Heart right ventricle (tissue), 16 donors: ENCODE measurements around the gene SFTPB. TPM values are rescaled to one million over a fixed set of nuclear protein-coding genes. Genes with fewer than 3 reads are reported as not detected.
"Not testable (repeated sequence)": the region's sequence is repeated elsewhere in the genome, so short reads cannot be mapped to it uniquely, and the experiment has no call there.

Experiments
- ATAC-seq, 8 donors: fragments of 200-7000 bp; cut with Tn5 transposase; one replicate each; pipeline ENCODE4 v1.9.1; 2020; ENCODE audit warnings: mild to moderate bottlenecking in 8 of 8, moderate library complexity in 8 of 8, moderate number of reproducible peaks in 1 of 8
- DNase-seq, 2 donors: peaks; one replicate each; pipeline ENCODE4 v3.0.0-alpha.2; 2020
- H3K27ac ChIP-seq, 10 donors: fragments of 200-600 bp; sonication (generic) in 2 of 10; one replicate each; pipeline versions ENCODE4 v1.5.0 to v1.8.0; 2020 to 2022; ENCODE audit warnings: mild to moderate bottlenecking in 3 of 10
- H3K27me3 ChIP-seq, 7 donors: fragments of 200-600 bp; one replicate each; pipeline ENCODE4 v1.8.0; 2021 to 2022; ENCODE audit warnings: mild to moderate bottlenecking in 2 of 7
- H3K36me3 ChIP-seq, 9 donors: fragments of 200-600 bp; sonication (generic) in 1 of 9; one replicate each; pipeline versions ENCODE4 v1.5.0 to v1.8.0; 2020 to 2022; ENCODE audit warnings: mild to moderate bottlenecking in 2 of 9
- H3K4me1 ChIP-seq, 9 donors: fragments of 200-600 bp; sonication (generic) in 1 of 9; one replicate each; pipeline versions ENCODE4 v1.5.0 to v1.8.0; 2020 to 2022; ENCODE audit warnings: mild to moderate bottlenecking in 4 of 9
- H3K4me3 ChIP-seq, 10 donors: fragments of 200-600 bp; sonication (generic) in 2 of 10; one replicate each; pipeline versions ENCODE4 v1.5.0 to v1.8.0; 2020 to 2022; ENCODE audit warnings: mild to moderate bottlenecking in 7 of 10, moderate library complexity in 2 of 10
- H3K9me3 ChIP-seq, 11 donors: fragments of 200-600 bp in 10 of 11; sonication (generic) in 2 of 11; one replicate each; pipeline versions ENCODE4 v1.5.0 to v1.8.0; 2013 to 2022; ENCODE audit warnings: mild to moderate bottlenecking in 2 of 11, control low read depth in 1 of 11, moderate library complexity in 1 of 11
- CTCF ChIP-seq, 9 donors: fragments of 200-600 bp; sonication (generic) in 2 of 9; IDR thresholded peaks; one replicate each; pipeline versions ENCODE4 v1.5.0 to v1.8.0; 2021 to 2022; ENCODE audit warnings: antibody characterized with exemption in 9 of 9, mild to moderate bottlenecking in 5 of 9, moderate library complexity in 1 of 9
- WGBS, 2 donors: extraction: QIAGEN DNeasy Blood & Tissue Kit; methylation state at CpG; one replicate each; pipeline ENCODE4 v1.1.7; 2013; ENCODE audit warnings: inconsistent platforms in 1 of 2; 5-methylcytosine and 5-hydroxymethylcytosine counted together
- intact Hi-C, 10 donors: fragments of 100-400 bp; cut with DNase I; formaldehyde crosslinking; loops; one replicate each; pipeline versions ENCODE4 v1.11.1 to v1.14.2; 2022
- polyA plus RNA-seq, 2 donors: library from polyadenylated mRNA; stranded (reverse); fragments of 200-250 nt; gene quantifications; one replicate each; pipeline ENCODE4 v1.2.3, GENCODE V29; 2013
- total RNA-seq, 10 donors: library from RNA; stranded (reverse); fragmentation: NEBNext Ultra II Directional in 3 of 10; extraction: Animal tissue kit (Norgen Biotek cat#: 25700) in 3 of 10; gene quantifications; one replicate each; pipeline versions ENCODE4 v1.2.1 to v1.2.4, GENCODE V29; 2021 to 2023
- donor health status: Arrhythmogenic right ventricular cardiomyopathy.
- donor health status: ischemic (EF 13 %, LVEDD 7.1; RV severe dilation, severe dysfunction).
- donor health status: healthy with polysubstance abuse.
- donor health status: DM: no; HTN: yes; CAD: no.
- donor health status: DM: no; HTN: no; CAD: no.
- donor health status: ischemic (EF 25% LVEDD 6.9; RV normal size, moderate dysfunction).
- donor health status: ischemic (EF 25% LVEDD 5.7; RV mildly dilated, moderate dysfunction).
- donor health status: healthy.
- donor health status: DM: yes; HTN: yes; CAD: no.
- donor health status: Ischemic cardiomyopathy.
- donor health status: ischemic (EF 35%, LVEDD 5.7; RV mildly dilated, moderate dysfunction).
- donor health status: nonischemic (EF 11% LVEDD 7.7; RV severe dilation, severe dysfunction).
- donor health status: DM: yes; HTN: yes; CAD: no.
- donor health status: PGD.
- donor health status: ischemic (EF 29% LVEDD 5.4; RV normal size, mild dysfunction).
- donor health status: nonischemic (EF 23%, LVEDD 6.1; RV moderate dilation, normal function).

Gene SFTPB
- total and polyA plus RNA-seq, 12 donors, result 0.62 to 1.2 TPM; not detected in 10

GRCh38 chr2:85674417-85674816 lies 6.4 kb upstream of the SFTPB start:
- ATAC-seq (peak in 1 of 8 donors; percentile 4), DNase-seq (no peak)
- peaks cover 4 to 51% (median 14%) of the 10 kb centered on the region in 9 donors for H3K4me1 ChIP-seq
- no peaks in the 10 kb centered on the region for H3K9me3 ChIP-seq
- 93 to 96% methylated on average over 2 of the region's 2 CpGs for WGBS, 2 donors
- H3K27me3 ChIP-seq, result no peaks in the 10 kb centered on the region
- TF ChIP-seq CTCF (IDR thresholded peaks at IDR 0.05), result no peak
- intact Hi-C loops, result loop anchor here in 1 of 10 donors (10.0 kb wide), 1 partner anchor 50 kb away; no protein-coding TSS in a partner anchor
- H3K27ac ChIP-seq, result no peak overlapping the region
- no peak overlapping the region for H3K4me3 ChIP-seq
- H3K36me3 ChIP-seq, result no peaks in the 10 kb centered on the region

GRCh38 chr2:85673716-85674375 lies 5.8 kb upstream of the SFTPB start:
- no peak overlapping the region for H3K4me3 ChIP-seq
- H3K27me3 ChIP-seq, result no peaks in the 10 kb centered on the region
- no peaks in the 10 kb centered on the region for H3K36me3 ChIP-seq
- intact Hi-C loops, result loop anchor here in 1 of 10 donors (10.0 kb wide), 1 partner anchor 51 kb away; no protein-coding TSS in a partner anchor
- no peaks in the 10 kb centered on the region for H3K9me3 ChIP-seq
- WGBS, 2 donors, result 86 to 88% methylated on average over 11 of the region's 11 CpGs
- peaks cover 3 to 45% (median 8%) of the 10 kb centered on the region in 9 donors for H3K4me1 ChIP-seq
- DNase-seq (no peak), ATAC-seq (no peak)
- no peak for TF ChIP-seq CTCF (IDR thresholded peaks at IDR 0.05)
- H3K27ac ChIP-seq, result no peak overlapping the region

GRCh38 chr2:85672456-85672855 lies 4.5 kb upstream of the SFTPB start:
- Histone ChIP-seq H3K4me1 (peaks cover 0 to 38% (median 0%) of the 10 kb centered on the region in 9 donors), H3K9me3 (no peaks in the 10 kb centered on the region), H3K4me3 (no peak overlapping the region), H3K27me3 (no peaks in the 10 kb centered on the region), H3K36me3 (no peaks in the 10 kb centered on the region), H3K27ac (no peak overlapping the region)
- no peak for TF ChIP-seq CTCF (IDR thresholded peaks at IDR 0.05)
- intact Hi-C loops, result loop anchor here in 1 of 10 donors (10.0 kb wide), 1 partner anchor 52 kb away; no protein-coding TSS in a partner anchor
- DNase-seq (no peak), ATAC-seq (peak in 1 of 8 donors; percentile 30)
- 61 to 70% methylated on average over 9 of the region's 9 CpGs for WGBS, 2 donors

GRCh38 chr2:85670416-85670815 lies 2.4 kb upstream of the SFTPB start:
- peaks cover 0 to 37% (median 0%) of the 10 kb centered on the region in 9 donors for H3K4me1 ChIP-seq
- not testable (repeated sequence) for H3K4me3 ChIP-seq, H3K9me3 ChIP-seq, DNase-seq, H3K27me3 ChIP-seq, ATAC-seq, H3K36me3 ChIP-seq, H3K27ac ChIP-seq
- intact Hi-C loops, result loop anchor here in 1 of 10 donors (10.0 kb wide), 1 partner anchor 54 kb away; no protein-coding TSS in a partner anchor
- WGBS, 2 donors, result 92 to 94% methylated on average over 13 of the region's 13 CpGs

- Histone ChIP-seq H3K27ac (no peak overlapping the region), H3K4me3 (no peak overlapping the region), H3K27me3 (no peaks in the 10 kb centered on the region), H3K4me1 (peaks cover 0 to 30% (median 0%) of the 10 kb centered on the region in 9 donors), H3K9me3 (no peaks in the 10 kb centered on the region), H3K36me3 (no peaks in the 10 kb centered on the region)
- TF ChIP-seq CTCF (IDR thresholded peaks at IDR 0.05), result no peak
- 70 to 82% methylated on average over 5 of the region's 5 CpGs for WGBS, 2 donors
- no peak for DNase-seq
- no peak for ATAC-seq
- intact Hi-C loops, result no loop called here
These were observed 1.6 kb upstream of the SFTPB start for GRCh38 chr2:85669549-85669948.
